Esophagus (tissue), 2 donors: ENCODE data around the gene GPR160. TPM values are rescaled to one million over a fixed set of nuclear protein-coding genes. Genes with fewer than 3 reads are reported as not detected.

ENCODE experiments used
- H3K27ac ChIP-seq, 2 donors: one replicate each; pipeline ENCODE4 v1.5.1; 2013; ENCODE audit warnings: low read depth in 2 of 2, mild to moderate bottlenecking in 2 of 2, inconsistent platforms in 1 of 2, low read length in 1 of 2, moderate library complexity in 1 of 2
- H3K27me3 ChIP-seq, 2 donors: one replicate each; pipeline ENCODE4 v1.6.1; 2013; ENCODE audit warnings: low read length in 2 of 2, control low read depth in 1 of 2, mild to moderate bottlenecking in 1 of 2; ENCODE audit not compliant: insufficient read depth in 2 of 2, control insufficient read depth in 1 of 2
- H3K36me3 ChIP-seq, 2 donors: one replicate each; pipeline ENCODE4 v1.6.1; 2013; ENCODE audit warnings: low read length in 1 of 2; ENCODE audit not compliant: control insufficient read depth in 2 of 2, insufficient read depth in 2 of 2
- H3K4me1 ChIP-seq, 2 donors: one replicate each; pipeline ENCODE4 v1.6.1; 2013; ENCODE audit warnings: low read length in 1 of 2; ENCODE audit not compliant: control insufficient read depth in 2 of 2, insufficient read depth in 2 of 2
- H3K4me3 ChIP-seq, 2 donors: one replicate each; pipeline ENCODE4 v1.5.1; 2013; ENCODE audit warnings: low read length in 2 of 2, mild to moderate bottlenecking in 2 of 2, low read depth in 1 of 2, moderate library complexity in 1 of 2
- H3K9me3 ChIP-seq, 2 donors: one replicate each; pipeline ENCODE4 v1.6.1; 2013; ENCODE audit warnings: mild to moderate bottlenecking in 2 of 2, low read depth in 1 of 2, low read length in 1 of 2, moderate library complexity in 1 of 2; ENCODE audit not compliant: control insufficient read depth in 2 of 2, insufficient read depth in 1 of 2
- WGBS, 2 donors: extraction: QIAGEN DNeasy Blood & Tissue Kit; methylation state at CpG; one replicate each; pipeline ENCODE4 v1.1.7; 2013; 5-methylcytosine and 5-hydroxymethylcytosine counted together
- polyA plus RNA-seq, 2 donors: library from polyadenylated mRNA; stranded (reverse); fragments of 200-250 nt; gene quantifications; one replicate each; pipeline ENCODE4 v1.2.3, GENCODE V29; 2013
- donor health status: healthy with polysubstance abuse.
- donor health status: Bipolar disorder and iron deficiency.

The GPR160 gene
- polyA plus RNA-seq = 1 to 10 TPM in 1 of 2 donors, under 1 TPM in 1; 0.69 to 2.1 TPM

GRCh38 chr3:170037463-170038433, at the start of gene GPR160:
GPR160 (plus strand) TSS chr3:170037995; CDS start chr3:170083973, 45,978 bp downstream.
- peak within 1 kb of the TSS; percentile 60 to 69 for H3K4me3 ChIP-seq
- H3K27me3 ChIP-seq = no peaks in the 10 kb centered on the region
- H3K9me3 ChIP-seq = no peaks in the 10 kb centered on the region
- H3K27ac ChIP-seq = no peak within 1 kb of the TSS
- WGBS, 2 donors = 5% methylated on average over 68 to 78 of the region's 78 CpGs
- H3K36me3 ChIP-seq = no peaks in the 10 kb centered on the region
- no peaks in the 10 kb centered on the region for H3K4me1 ChIP-seq

- 97 to 99% methylated on average over 4 of the region's 4 CpGs for WGBS, 2 donors
- Histone ChIP-seq H3K27me3 (no peaks in the 10 kb centered on the region), H3K4me3 (no peak overlapping the region), H3K36me3 (peaks cover 0 to 6% of the 10 kb centered on the region in 2 donors), H3K4me1 (no peaks in the 10 kb centered on the region), H3K27ac (no peak overlapping the region), H3K9me3 (no peaks in the 10 kb centered on the region)
Observed at GRCh38 chr3:169990431-169990830, 47.4 kb upstream of the GPR160 start.

GRCh38 chr3:169992156-169992555, 45.6 kb upstream of the GPR160 start:
- WGBS, 2 donors = 51 to 56% methylated on average over 3 of the region's 3 CpGs
- H3K27me3 ChIP-seq = no peaks in the 10 kb centered on the region
- no peaks in the 10 kb centered on the region for H3K4me1 ChIP-seq
- no peak overlapping the region for H3K27ac ChIP-seq
- H3K4me3 ChIP-seq = no peak overlapping the region
- no peaks in the 10 kb centered on the region for H3K9me3 ChIP-seq
- H3K36me3 ChIP-seq = peaks cover 0 to 4% of the 10 kb centered on the region in 2 donors

GRCh38 chr3:169992781-169993180, 45.0 kb upstream of the GPR160 start:
- Histone ChIP-seq H3K27me3 (no peaks in the 10 kb centered on the region), H3K4me3 (no peak overlapping the region), H3K4me1 (no peaks in the 10 kb centered on the region), H3K9me3 (no peaks in the 10 kb centered on the region), H3K36me3 (peaks cover 0 to 3% of the 10 kb centered on the region in 2 donors), H3K27ac (no peak overlapping the region)
- 81 to 88% methylated on average over 5 of the region's 5 CpGs for WGBS, 2 donors

- Histone ChIP-seq H3K27ac (no peak overlapping the region), H3K4me3 (no peak overlapping the region), H3K36me3 (peaks cover 0 to 3% of the 10 kb centered on the region in 2 donors), H3K27me3 (no peaks in the 10 kb centered on the region), H3K4me1 (no peaks in the 10 kb centered on the region), H3K9me3 (no peaks in the 10 kb centered on the region)
- 85 to 92% methylated on average over 3 of the region's 3 CpGs for WGBS, 2 donors
Observed at GRCh38 chr3:169993761-169994160, 44.0 kb upstream of the GPR160 start.

- 93 to 95% methylated on average over 2 of the region's 2 CpGs for WGBS, 2 donors
- no peaks in the 10 kb centered on the region for H3K9me3 ChIP-seq
- no peaks in the 10 kb centered on the region for H3K27me3 ChIP-seq
- H3K36me3 ChIP-seq = no peaks in the 10 kb centered on the region
- no peak overlapping the region for H3K27ac ChIP-seq
- no peak overlapping the region for H3K4me3 ChIP-seq
- no peaks in the 10 kb centered on the region for H3K4me1 ChIP-seq
Observed at GRCh38 chr3:169996063-169996462, 41.7 kb upstream of the GPR160 start.

GRCh38 chr3:169998668-169999131, 39.1 kb upstream of the GPR160 start:
- Histone ChIP-seq H3K36me3 (no peaks in the 10 kb centered on the region), H3K4me1 (no peaks in the 10 kb centered on the region), H3K9me3 (no peaks in the 10 kb centered on the region), H3K27me3 (no peaks in the 10 kb centered on the region), H3K27ac (no peak overlapping the region), H3K4me3 (no peak overlapping the region)
- 33 to 36% methylated on average over 2 of the region's 2 CpGs for WGBS, 2 donors

- no peak overlapping the region for H3K4me3 ChIP-seq
- no peaks in the 10 kb centered on the region for H3K27me3 ChIP-seq
- H3K27ac ChIP-seq = no peak overlapping the region
- H3K36me3 ChIP-seq = no peaks in the 10 kb centered on the region
- 98 to 99% methylated on average over 1 of the region's 1 CpG for WGBS, 2 donors
- H3K4me1 ChIP-seq = no peaks in the 10 kb centered on the region
- no peaks in the 10 kb centered on the region for H3K9me3 ChIP-seq
Observed at GRCh38 chr3:169999433-169999832, 38.4 kb upstream of the GPR160 start.

GRCh38 chr3:170000051-170000450, 37.7 kb upstream of the GPR160 start:
- 96 to 98% methylated on average over 2 of the region's 2 CpGs for WGBS, 2 donors
- Histone ChIP-seq H3K4me1 (no peaks in the 10 kb centered on the region), H3K4me3 (no peak overlapping the region), H3K9me3 (no peaks in the 10 kb centered on the region), H3K27ac (no peak overlapping the region), H3K36me3 (no peaks in the 10 kb centered on the region), H3K27me3 (no peaks in the 10 kb centered on the region)
